HG03108 (cell line): ENCODE results near the gene LHFPL3.
"Not testable (repeated sequence)": the region's sequence is repeated elsewhere in the genome, so short reads cannot be mapped to it uniquely, and the experiment has no call there.

Source experiments
- ATAC-seq: cut with Tn5 transposase; IDR thresholded peaks from one replicate; pipeline ENCODE4 v1.9.1; 2021; ENCODE audit warnings: moderate library complexity; ENCODE audit not compliant: unreplicated experiment

The LHFPL3 gene

GRCh38 chr7:104891949-104892348, 563.5 kb downstream of the LHFPL3 start:
- no peak for ATAC-seq

- no peak for ATAC-seq
Measured at GRCh38 chr7:104894314-104894713, 565.9 kb downstream of the LHFPL3 start.

DNA sequence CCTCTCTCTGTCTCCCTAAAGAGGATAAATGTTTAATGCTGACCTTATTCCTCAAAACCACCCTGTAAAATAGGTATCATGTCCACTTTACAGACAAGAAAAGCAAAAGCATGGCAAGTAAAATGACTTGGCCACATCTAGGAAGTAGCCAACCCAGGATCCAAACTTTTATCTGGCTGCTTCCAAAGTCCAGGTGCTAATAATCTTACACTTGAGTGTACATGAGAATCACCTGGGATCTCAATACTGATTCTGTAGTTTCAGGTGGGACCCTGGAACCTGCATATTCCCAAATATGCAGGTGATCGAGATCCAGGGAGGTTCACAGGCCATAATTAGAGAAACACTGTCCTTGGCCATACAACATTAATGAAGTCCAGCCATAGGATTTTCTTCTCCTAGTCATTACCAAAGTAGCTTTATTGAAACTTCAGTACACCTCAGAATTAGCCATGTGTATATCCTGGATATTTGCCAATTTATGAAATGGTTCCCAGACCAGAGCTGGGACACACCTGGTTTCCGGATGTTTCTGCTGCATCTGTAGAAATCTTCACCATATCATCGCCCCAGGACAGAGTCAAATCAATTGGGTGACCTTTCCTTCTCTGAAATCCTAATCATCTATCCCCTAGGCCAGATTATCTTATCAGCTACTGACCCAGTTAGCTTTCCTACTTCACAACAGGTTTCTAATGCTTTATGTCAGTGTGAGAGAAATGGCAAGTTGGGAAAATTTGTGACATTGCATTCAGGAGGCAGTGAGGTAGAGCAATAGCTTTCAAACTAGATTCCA, 566.5 kb downstream of the LHFPL3 start:
- ATAC-seq = no peak

DNA sequence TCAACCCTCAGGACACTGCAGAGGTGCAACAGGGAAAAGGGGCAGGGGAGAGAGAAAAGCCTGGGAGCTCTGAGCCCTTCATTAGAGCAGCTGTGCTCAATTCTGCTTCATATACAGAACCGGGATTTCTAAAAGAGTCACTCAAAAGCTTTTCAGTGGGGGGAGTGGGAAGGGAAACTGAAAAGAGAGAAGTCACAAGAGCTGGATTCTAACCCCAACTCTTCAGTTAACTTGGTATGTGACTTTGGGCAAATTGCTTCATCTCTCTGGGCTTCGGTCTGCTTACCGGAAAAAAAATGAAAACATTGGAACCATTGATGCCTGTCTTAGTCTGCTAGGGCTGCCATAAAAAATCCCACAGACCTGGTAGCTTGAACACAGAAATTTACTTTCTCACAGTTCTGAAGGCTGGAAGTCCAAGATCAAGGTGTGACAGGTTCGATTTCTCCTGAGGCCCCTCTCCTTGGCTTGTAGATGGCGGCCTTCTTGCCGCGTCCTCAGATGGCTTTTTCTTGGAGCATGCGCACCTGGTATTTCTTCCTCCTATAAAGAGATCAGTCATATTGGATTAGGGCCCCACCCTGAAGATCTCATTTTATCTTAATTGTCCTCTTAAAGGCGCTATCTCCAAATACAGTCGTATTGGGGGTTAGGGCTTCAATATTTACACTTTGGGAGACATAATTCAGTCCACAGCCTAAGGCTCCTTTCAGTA, 567.3 kb downstream of the LHFPL3 start:
- ATAC-seq = no peak

GRCh38 chr7:104898434-104898833, 570.0 kb downstream of the LHFPL3 start:
- no peak for ATAC-seq

GRCh38 chr7:104900525-104901239, 572.3 kb downstream of the LHFPL3 start:
- ATAC-seq = no peak

GRCh38 chr7:104901240-104901619, 572.8 kb downstream of the LHFPL3 start:
- ATAC-seq = no peak

DNA sequence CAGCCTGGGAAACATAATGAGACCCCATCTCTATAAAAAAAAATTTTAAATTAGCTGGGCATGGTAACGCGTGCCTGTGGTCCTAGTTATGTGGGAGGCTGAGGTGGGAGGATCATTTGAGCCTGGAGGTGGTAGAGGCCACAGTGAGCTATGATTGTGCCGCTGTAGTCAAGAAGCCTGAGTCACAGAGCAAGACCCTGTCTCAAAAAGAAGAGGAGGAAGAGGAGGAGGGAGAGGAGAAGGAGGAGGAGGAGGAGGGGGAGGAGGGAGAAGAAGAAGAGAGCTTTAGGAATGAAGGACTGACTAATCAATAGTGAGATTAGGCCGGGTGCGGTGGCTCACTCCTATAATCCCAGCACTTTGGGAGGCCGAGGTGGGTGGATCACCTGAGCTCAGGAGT, 573.8 kb downstream of the LHFPL3 start:
- no peak for ATAC-seq

GRCh38 chr7:104903044-104903443, 574.6 kb downstream of the LHFPL3 start:
- ATAC-seq = no peak

DNA sequence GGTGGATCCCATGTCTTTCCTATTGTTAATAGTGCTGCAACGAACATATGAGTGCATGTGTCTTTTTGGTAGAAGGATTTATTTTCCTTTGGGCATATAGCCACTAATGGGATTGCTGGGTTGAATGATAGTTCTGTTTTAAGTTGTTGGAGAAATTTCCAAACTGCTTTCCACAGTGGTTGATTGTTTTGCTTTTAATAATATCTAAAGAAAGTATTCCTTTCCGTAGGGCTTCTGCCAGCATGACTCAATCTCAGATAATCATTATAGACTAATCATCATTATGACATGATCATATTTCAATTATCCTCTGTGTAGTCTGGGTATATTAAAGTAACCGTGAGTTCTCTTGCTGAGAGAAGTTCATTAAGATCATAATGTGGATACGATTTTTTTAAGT, 575.4 kb downstream of the LHFPL3 start:
- no peak for ATAC-seq

- no peak for ATAC-seq
Measured at GRCh38 chr7:104906032-104906431, 577.6 kb downstream of the LHFPL3 start.

- no peak for ATAC-seq
Measured at GRCh38 chr7:104906556-104906955, 578.2 kb downstream of the LHFPL3 start.

- no peak for ATAC-seq
Measured at GRCh38 chr7:104908636-104909035, 580.2 kb downstream of the LHFPL3 start.

DNA sequence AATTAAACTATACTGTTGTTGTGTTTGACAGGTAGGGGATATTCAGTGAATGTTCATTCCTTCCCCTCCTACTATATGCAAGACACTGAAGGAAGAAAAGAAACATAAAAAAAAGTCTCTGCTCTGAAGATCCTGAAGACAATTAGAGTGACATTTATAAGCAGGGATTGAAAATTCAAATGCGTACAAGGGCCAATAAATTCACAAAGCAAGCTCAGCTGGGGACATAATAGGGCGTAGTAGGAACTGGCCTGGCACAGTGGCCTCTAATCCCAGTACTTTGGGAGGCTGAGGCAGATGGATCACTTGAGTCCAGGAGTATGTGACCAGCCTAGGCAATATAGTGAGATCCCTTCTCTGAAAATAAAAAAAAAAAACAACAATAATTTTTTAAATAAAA, 580.7 kb downstream of the LHFPL3 start:
- ATAC-seq = no peak

GRCh38 chr7:104914421-104914820, 586.0 kb downstream of the LHFPL3 start:
- ATAC-seq = no peak

DNA sequence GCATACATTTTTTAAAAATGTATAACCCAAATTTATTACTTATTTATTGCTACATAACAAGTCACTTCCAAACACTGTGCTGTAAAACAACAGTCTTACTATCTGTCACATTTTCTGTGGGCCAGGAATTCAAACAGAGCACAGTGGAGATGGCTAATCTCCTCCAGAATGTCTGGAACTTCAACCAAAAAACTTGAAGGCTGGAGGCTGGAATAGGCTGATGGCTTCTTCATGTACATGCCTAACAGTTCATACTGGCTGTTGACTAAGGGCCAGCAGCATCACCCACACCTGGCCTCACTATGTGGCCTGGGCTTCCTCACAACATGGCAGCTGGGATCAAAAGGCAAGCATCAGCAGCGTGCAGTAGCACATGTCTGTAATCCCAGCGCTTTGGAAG, 593.2 kb downstream of the LHFPL3 start:
- ATAC-seq = no peak

GRCh38 chr7:104922182-104923009, 594.0 kb downstream of the LHFPL3 start:
- no peak for ATAC-seq

DNA sequence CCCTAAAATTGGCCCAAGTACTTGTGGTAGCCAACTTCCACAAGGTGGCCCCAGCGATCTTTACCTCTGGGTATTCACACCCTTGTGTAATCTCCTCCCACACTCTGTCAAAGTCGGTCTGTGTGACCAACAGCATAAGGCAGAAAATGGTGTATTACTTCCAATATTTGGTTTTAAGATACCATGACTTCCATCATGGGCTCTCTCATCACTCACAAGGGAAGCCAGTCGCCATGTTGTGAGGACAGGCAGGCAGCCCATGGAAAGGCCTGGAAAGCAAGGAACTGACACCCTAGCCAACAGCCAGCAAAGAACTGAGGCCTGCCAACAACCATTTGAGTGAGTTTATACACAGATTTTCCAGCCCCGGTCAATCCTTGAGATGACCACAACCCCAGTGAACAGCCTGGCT, 594.6 kb downstream of the LHFPL3 start:
- ATAC-seq = peak; percentile 94

- not testable (repeated sequence) for ATAC-seq
Measured at GRCh38 chr7:104926189-104926588, 597.8 kb downstream of the LHFPL3 start.

DNA sequence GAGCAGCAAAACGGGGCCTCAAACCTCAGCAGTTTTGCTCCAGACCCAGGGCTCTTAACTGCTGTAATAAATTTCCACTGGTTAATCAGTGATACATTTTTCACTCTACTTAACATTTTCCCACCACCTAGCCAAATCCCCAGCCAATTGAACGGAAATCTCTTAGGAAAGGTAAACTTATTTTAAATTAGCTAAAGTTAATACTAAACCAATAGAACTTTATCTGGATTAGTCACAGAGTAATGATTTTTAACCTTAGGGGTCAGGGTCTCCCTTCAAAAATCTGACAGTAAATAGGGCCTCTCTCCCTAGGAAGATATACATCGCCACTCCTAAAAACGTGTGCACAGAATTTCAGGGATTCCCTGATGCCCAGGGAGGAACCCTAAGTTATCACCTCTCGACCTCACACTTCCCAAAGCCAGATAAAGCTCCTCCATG, 598.2 kb downstream of the LHFPL3 start:
- ATAC-seq = no peak

DNA sequence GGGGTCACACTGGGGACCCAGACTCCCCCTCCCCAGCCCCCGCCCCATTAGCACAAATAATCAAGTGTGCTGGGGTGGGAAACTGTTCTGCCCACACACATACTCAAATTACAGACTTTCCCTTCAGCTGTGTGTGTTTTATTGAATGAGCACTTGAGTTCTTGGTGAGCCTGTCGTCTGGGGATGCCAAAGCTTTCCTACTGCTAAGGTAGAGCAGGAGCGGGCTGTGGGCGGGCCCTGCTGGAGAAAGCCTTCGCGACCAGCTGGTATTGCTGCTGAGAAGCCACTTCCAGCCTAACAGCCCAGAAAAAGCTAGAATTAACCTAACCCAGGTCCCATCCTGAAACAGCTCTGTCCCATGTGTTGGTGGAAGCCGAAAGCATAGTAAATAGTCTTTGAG, 598.7 kb downstream of the LHFPL3 start:
- no peak for ATAC-seq
